Trophoblast cell (in vitro differentiated cells and primary cell): ENCODE results near the gene TDRD12.

Source experiments
- DNase-seq, 2 donors: peaks; one replicate each; pipeline ENCODE4 v3.0.0-alpha.2; 2016
- H2AFZ ChIP-seq: 2 replicates; pipeline ENCODE4 v1.6.1; 2013; ENCODE audit warnings: low read length, moderate library complexity, mild to moderate bottlenecking; ENCODE audit not compliant: insufficient read depth, poor library complexity
- H2AK5ac ChIP-seq: 2 replicates; pipeline ENCODE4 v1.6.1; 2013; ENCODE audit warnings: mild to moderate bottlenecking, low read length
- H2BK120ac ChIP-seq: 2 replicates; pipeline ENCODE4 v1.6.1; 2013; ENCODE audit warnings: low read length, mild to moderate bottlenecking, moderate library complexity; ENCODE audit not compliant: insufficient read depth, poor library complexity
- H2BK12ac ChIP-seq: 2 replicates; pipeline ENCODE4 v1.6.1; 2013; ENCODE audit warnings: mild to moderate bottlenecking, low read length, moderate library complexity
- H2BK5ac ChIP-seq: 2 replicates; pipeline ENCODE4 v1.6.1; 2013; ENCODE audit warnings: low read length, low read depth, moderate library complexity, mild to moderate bottlenecking; ENCODE audit not compliant: poor library complexity
- H3K14ac ChIP-seq: 2 replicates; pipeline ENCODE4 v1.6.1; 2013; ENCODE audit warnings: mild to moderate bottlenecking, low read length
- H3K18ac ChIP-seq: 2 replicates; pipeline ENCODE4 v1.6.1; 2013; ENCODE audit warnings: mild to moderate bottlenecking, low read length
- H3K23ac ChIP-seq: 2 replicates; pipeline ENCODE4 v1.6.1; 2013; ENCODE audit warnings: low read length
- H3K27ac ChIP-seq: 2 replicates; pipeline ENCODE4 v1.5.1; 2013; ENCODE audit warnings: low read depth, mild to moderate bottlenecking, inconsistent platforms, low read length, moderate library complexity
- H3K27me3 ChIP-seq: 2 replicates; pipeline ENCODE4 v1.6.1; 2013; ENCODE audit warnings: inconsistent platforms, mild to moderate bottlenecking, low read length, moderate library complexity; ENCODE audit not compliant: insufficient read depth
- H3K36me3 ChIP-seq, 2 experiments: 1 replicate in 1 of 2; 2 replicates in 1 of 2; pipeline ENCODE4 v1.6.1; 2013; ENCODE audit warnings: low read length in 2 of 2, mild to moderate bottlenecking in 2 of 2, moderate library complexity in 1 of 2; ENCODE audit not compliant: insufficient read depth in 2 of 2, control insufficient read depth in 1 of 2
- H3K4ac ChIP-seq: 2 replicates; pipeline ENCODE4 v1.6.1; 2013; ENCODE audit warnings: low read depth, mild to moderate bottlenecking, low read length, moderate library complexity
- H3K4me1 ChIP-seq, 2 experiments: 1 replicate in 1 of 2; 2 replicates in 1 of 2; pipeline ENCODE4 v1.6.1; 2013; ENCODE audit warnings: low read length in 2 of 2, mild to moderate bottlenecking in 2 of 2, moderate library complexity in 1 of 2; ENCODE audit not compliant: insufficient read depth in 2 of 2, control insufficient read depth in 1 of 2
- H3K4me2 ChIP-seq: 2 replicates; pipeline ENCODE4 v1.6.1; 2013; ENCODE audit warnings: inconsistent platforms, mild to moderate bottlenecking, low read length, moderate library complexity
- H3K4me3 ChIP-seq: 2 replicates; pipeline ENCODE4 v1.5.1; 2013; ENCODE audit warnings: mild to moderate bottlenecking, low read depth, low read length, inconsistent platforms
- H3K79me1 ChIP-seq: one replicate; pipeline ENCODE4 v1.6.1; 2013; ENCODE audit warnings: low read length
- H3K79me2 ChIP-seq: 2 replicates; pipeline ENCODE4 v1.6.1; 2013; ENCODE audit warnings: low read length, mild to moderate bottlenecking; ENCODE audit not compliant: control insufficient read depth, insufficient read depth, poor library complexity
- H3K9ac ChIP-seq: 2 replicates; pipeline ENCODE4 v1.6.1; 2013; ENCODE audit warnings: mild to moderate bottlenecking, low read length
- H3K9me3 ChIP-seq: 2 replicates; pipeline ENCODE4 v1.6.1; 2013; ENCODE audit warnings: low read depth, mild to moderate bottlenecking, control low read depth, inconsistent platforms, low read length; ENCODE audit not compliant: insufficient read depth
- H4K12ac ChIP-seq: 2 replicates; pipeline ENCODE4 v1.6.1; 2013; ENCODE audit warnings: low read depth, mild to moderate bottlenecking, low read length, moderate library complexity
- H4K8ac ChIP-seq: 2 replicates; pipeline ENCODE4 v1.6.1; 2013; ENCODE audit warnings: low read depth, mild to moderate bottlenecking, low read length, moderate library complexity
- H4K91ac ChIP-seq: one replicate; pipeline ENCODE4 v1.6.1; 2013; ENCODE audit warnings: low read depth, mild to moderate bottlenecking, low read length, moderate library complexity
- WGBS: extraction: QIAGEN DNeasy Blood & Tissue Kit; methylation state at CpG from one replicate; pipeline ENCODE4 v1.1.7; 2013; ENCODE audit warnings: missing lambda C conversion rate; ENCODE audit not compliant: insufficient read length, insufficient coverage; ENCODE audit errors: extremely low coverage; 5-methylcytosine and 5-hydroxymethylcytosine counted together

TDRD12 gene

DNA sequence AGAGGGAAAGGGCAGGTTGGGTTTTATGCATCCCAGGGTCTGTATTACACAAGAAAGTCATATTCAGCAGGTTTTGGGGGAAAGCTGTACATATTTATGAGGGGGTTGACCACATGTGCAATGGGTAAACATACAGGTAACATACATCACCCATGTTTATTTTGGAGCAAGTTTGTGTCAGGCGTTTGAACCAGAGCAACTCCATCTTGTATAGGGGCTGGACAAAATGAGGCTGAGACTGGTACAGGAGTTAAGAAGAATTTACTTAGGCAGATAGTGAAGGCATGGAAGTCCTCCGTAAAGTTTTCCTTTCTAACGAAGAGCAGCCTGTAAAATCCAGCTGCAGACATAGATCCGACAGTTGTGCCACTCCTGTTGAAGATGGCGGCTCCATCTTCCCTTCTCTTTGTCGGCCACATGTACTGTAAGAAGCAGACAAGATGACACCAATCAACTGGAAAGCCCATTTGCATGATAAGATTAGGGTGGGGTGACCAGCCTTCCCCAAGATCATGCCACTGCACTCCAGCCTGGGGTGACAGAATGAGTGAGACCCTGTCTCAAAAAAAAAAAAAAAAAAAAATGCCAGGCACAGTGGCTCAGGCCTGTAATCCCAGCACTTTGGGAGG, 32.6 kb upstream of the TDRD12 start:
- DNase-seq = no peak
- Histone ChIP-seq H3K9me3 (no peaks in the 10 kb centered on the region), H3K79me2 (peaks cover under 1% of the 10 kb centered on the region), H3K79me1 (peaks cover 4% of the 10 kb centered on the region), H3K18ac (no peak overlapping the region), H3K27me3 (no peaks in the 10 kb centered on the region), H3K14ac (no peak overlapping the region), H3K4me2 (no peak overlapping the region), H4K8ac (no peak overlapping the region), H3K4ac (no peak overlapping the region), H2BK12ac (no peak overlapping the region), H3K4me3 (no peak overlapping the region), H2BK120ac (no peak overlapping the region), H4K12ac (no peak overlapping the region), H3K23ac (no peak overlapping the region), H2BK5ac (no peak overlapping the region), H2AFZ (no peak overlapping the region), H3K36me3 (no peaks in the 10 kb centered on the region), H2AK5ac (no peak overlapping the region), H4K91ac (no peak overlapping the region), H3K9ac (no peak overlapping the region), H3K27ac (no peak overlapping the region), H3K4me1 (peaks cover 0 to 6% of the 10 kb centered on the region in 2 experiments)
- WGBS = no CpG with 5 or more reads among the region's 6 CpGs

DNA sequence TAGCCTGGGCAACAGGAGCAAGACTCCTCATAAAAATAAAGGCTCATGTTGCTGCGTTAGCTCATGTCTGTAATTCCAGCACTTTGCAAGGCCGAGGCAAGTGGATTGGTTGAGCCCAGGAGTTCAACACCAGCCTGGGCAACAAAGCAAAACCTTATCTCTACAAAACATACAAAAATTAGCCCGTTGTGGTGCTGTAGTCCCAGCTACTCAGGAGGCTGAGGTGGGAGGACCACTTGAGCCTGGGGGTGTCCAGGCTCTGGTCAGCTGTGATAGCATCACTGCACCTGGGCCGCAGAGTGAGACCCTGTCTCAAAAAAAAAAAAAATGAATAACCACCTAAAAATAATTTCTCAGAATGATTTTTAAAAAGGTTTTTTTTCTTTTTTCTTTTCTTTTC, 31.9 kb upstream of the TDRD12 start:
- H3K18ac ChIP-seq = no peak overlapping the region
- no peak for DNase-seq
- no peak overlapping the region for H2BK120ac ChIP-seq
- no peak overlapping the region for H3K27ac ChIP-seq
- H3K4me1 ChIP-seq = peaks cover 6 to 11% of the 10 kb centered on the region in 2 experiments
- no peak overlapping the region for H3K23ac ChIP-seq
- no peak overlapping the region for H2AK5ac ChIP-seq
- H3K9me3 ChIP-seq = no peaks in the 10 kb centered on the region
- H3K27me3 ChIP-seq = no peaks in the 10 kb centered on the region
- H3K79me2 ChIP-seq = peaks cover 5% of the 10 kb centered on the region
- H3K36me3 ChIP-seq = no peaks in the 10 kb centered on the region
- H3K14ac ChIP-seq = no peak overlapping the region
- no CpG with 5 or more reads among the region's 4 CpGs for WGBS
- H4K8ac ChIP-seq = no peak overlapping the region
- H4K91ac ChIP-seq = no peak overlapping the region
- H3K4me3 ChIP-seq = no peak overlapping the region
- no peak overlapping the region for H2AFZ ChIP-seq
- peaks cover 10% of the 10 kb centered on the region for H3K79me1 ChIP-seq
- H3K9ac ChIP-seq = no peak overlapping the region
- H4K12ac ChIP-seq = no peak overlapping the region
- no peak overlapping the region for H3K4me2 ChIP-seq
- no peak overlapping the region for H3K4ac ChIP-seq
- H2BK5ac ChIP-seq = no peak overlapping the region
- no peak overlapping the region for H2BK12ac ChIP-seq

DNA sequence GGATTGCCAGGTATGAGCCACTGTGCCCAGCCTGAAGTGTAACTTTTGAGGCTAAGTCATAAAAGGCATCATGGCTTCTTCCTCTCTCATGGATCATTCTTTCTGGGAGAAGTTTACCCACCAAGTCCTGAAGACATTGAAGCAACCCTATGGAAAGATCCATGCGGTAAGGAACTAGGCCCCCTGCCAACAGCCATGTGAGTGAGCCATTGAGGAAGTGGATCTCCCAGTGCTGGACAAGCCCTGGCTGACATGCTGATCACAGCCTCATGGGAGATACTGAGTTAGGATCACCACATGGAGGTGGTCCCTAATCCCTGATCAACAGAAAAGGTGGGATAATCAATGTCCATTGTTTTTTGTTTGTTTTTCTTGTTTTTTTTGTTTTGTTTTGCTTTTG, 31.3 kb upstream of the TDRD12 start:
- no peak overlapping the region for H4K91ac ChIP-seq
- no peak overlapping the region for H2BK5ac ChIP-seq
- peaks cover 10% of the 10 kb centered on the region for H3K79me1 ChIP-seq
- H3K4me2 ChIP-seq = no peak overlapping the region
- no peak overlapping the region for H3K27ac ChIP-seq
- H2BK12ac ChIP-seq = no peak overlapping the region
- no peak overlapping the region for H3K14ac ChIP-seq
- no peaks in the 10 kb centered on the region for H3K36me3 ChIP-seq
- no peak overlapping the region for H2AFZ ChIP-seq
- no peak overlapping the region for H3K18ac ChIP-seq
- WGBS = no CpG with 5 or more reads among the region's 1 CpG
- H3K27me3 ChIP-seq = no peaks in the 10 kb centered on the region
- peaks cover 5% of the 10 kb centered on the region for H3K79me2 ChIP-seq
- no peak overlapping the region for H4K12ac ChIP-seq
- no peak overlapping the region for H2BK120ac ChIP-seq
- no peak overlapping the region for H4K8ac ChIP-seq
- no peak for DNase-seq
- no peaks in the 10 kb centered on the region for H3K9me3 ChIP-seq
- no peak overlapping the region for H2AK5ac ChIP-seq
- H3K4me3 ChIP-seq = no peak overlapping the region
- no peak overlapping the region for H3K9ac ChIP-seq
- no peak overlapping the region for H3K4ac ChIP-seq
- no peak overlapping the region for H3K23ac ChIP-seq
- peaks cover 7 to 12% of the 10 kb centered on the region in 2 experiments for H3K4me1 ChIP-seq

DNA sequence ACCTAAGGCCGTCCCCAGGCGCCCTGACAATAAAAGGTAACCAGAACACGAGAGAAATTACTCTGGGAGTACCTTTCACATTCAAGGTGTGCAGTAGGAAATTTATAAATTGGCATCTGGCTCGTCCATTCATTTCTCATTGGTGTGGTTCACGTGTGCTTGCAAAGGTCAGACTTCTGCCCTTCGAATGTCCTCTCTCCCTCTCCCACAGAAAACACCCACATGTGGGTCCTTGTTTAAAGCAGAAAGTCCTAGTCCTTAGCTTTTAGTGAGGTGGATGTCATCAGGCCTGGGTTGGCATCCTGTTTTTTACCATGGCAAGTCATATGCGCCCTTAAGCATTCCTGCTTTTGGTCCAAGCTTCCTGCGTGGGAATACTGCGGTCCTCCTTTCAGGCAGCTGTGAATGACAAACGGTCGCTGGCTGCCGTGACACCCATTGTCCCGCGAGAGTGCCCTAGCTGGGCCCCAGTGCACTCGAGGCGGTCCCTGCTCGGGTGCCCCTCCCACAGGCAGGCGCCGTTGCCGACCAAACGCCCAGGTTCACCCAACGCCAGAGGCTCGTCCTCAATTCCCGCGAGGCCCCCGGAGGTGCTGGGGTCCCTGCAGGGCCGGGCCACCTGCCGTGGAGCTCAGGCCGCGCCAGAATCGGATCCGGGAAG, 28.1 kb upstream of the TDRD12 start, which contains the start of gene NUDT19:
Gene NUDT19 (plus strand): TSS at position 531 of the 661 bp plus-strand sequence. CDS start 140 bp downstream, outside the sequence.
- Histone ChIP-seq H3K79me1 (peaks cover 10% of the 10 kb centered on the region), H3K9me3 (no peaks in the 10 kb centered on the region), H2AK5ac (peak within 1 kb of the TSS; percentile 84), H3K4me2 (peak within 1 kb of the TSS; percentile 78), H4K8ac (peak within 1 kb of the TSS; percentile 78), H3K27me3 (no peaks in the 10 kb centered on the region), H3K27ac (no peak within 1 kb of the TSS), H3K4ac (peak within 1 kb of the TSS; percentile 49), H2AFZ (peak within 1 kb of the TSS; percentile 92), H3K23ac (no peak within 1 kb of the TSS), H3K18ac (peak within 1 kb of the TSS; percentile 55), H2BK12ac (no peak within 1 kb of the TSS), H4K12ac (peak within 1 kb of the TSS; percentile 61), H3K36me3 (no peaks in the 10 kb centered on the region), H3K9ac (peak within 1 kb of the TSS; percentile 54), H3K4me3 (peak within 1 kb of the TSS; percentile 73), H4K91ac (peak within 1 kb of the TSS; percentile 74), H2BK5ac (peak within 1 kb of the TSS; percentile 14), H3K79me2 (peaks cover 5% of the 10 kb centered on the region), H3K14ac (peak within 1 kb of the TSS; percentile 91), H2BK120ac (peak within 1 kb of the TSS; percentile 48), H3K4me1 (peaks cover 9 to 12% of the 10 kb centered on the region in 2 experiments)
- WGBS = no CpG with 5 or more reads among the region's 32 CpGs
- DNase-seq = peak; percentile 45 to 66
